Islet of Langerhans (tissue), 1 donor: ENCODE results near the gene PRKCE.
"Not testable (repeated sequence)": the region's sequence is repeated elsewhere in the genome, so short reads cannot be mapped to it uniquely, and the experiment has no call there.

Experiments used
- FAIRE-seq: peaks from one replicate; lab custom pipeline; 2011; peaks lifted over from hg19 to GRCh38; lab: Jason Lieb, UNC

The PRKCE gene

GRCh38 chr2:45909677-45910191 is 258.3 kb downstream of the PRKCE start:
- peak; percentile 72 for FAIRE-seq

- no peak for FAIRE-seq
These were observed 259.1 kb downstream of the PRKCE start for GRCh38 chr2:45910473-45911060.

- no peak for FAIRE-seq
These were observed 260.1 kb downstream of the PRKCE start for GRCh38 chr2:45911538-45911937.

GRCh38 chr2:45912109-45912508 is 260.6 kb downstream of the PRKCE start:
- FAIRE-seq, result no peak

GRCh38 chr2:45913539-45913938 is 262.1 kb downstream of the PRKCE start:
- no peak for FAIRE-seq

GRCh38 chr2:45915523-45915922 is 264.0 kb downstream of the PRKCE start:
- FAIRE-seq, result no peak

- FAIRE-seq, result not testable (repeated sequence)
These were observed 266.2 kb downstream of the PRKCE start for GRCh38 chr2:45917561-45918176.

- FAIRE-seq, result no peak
These were observed 267.1 kb downstream of the PRKCE start for GRCh38 chr2:45918463-45919159.

- FAIRE-seq, result no peak
These were observed 267.7 kb downstream of the PRKCE start for GRCh38 chr2:45919160-45919650.

GRCh38 chr2:45919711-45920111 is 268.2 kb downstream of the PRKCE start:
- no peak for FAIRE-seq

- no peak for FAIRE-seq
These were observed 270.4 kb downstream of the PRKCE start for GRCh38 chr2:45921921-45922320.

GRCh38 chr2:45922577-45922988 is 271.1 kb downstream of the PRKCE start:
- FAIRE-seq, result peak; percentile 94

GRCh38 chr2:45923701-45924100 is 272.2 kb downstream of the PRKCE start:
- FAIRE-seq, result no peak

GRCh38 chr2:45925026-45925425 is 273.6 kb downstream of the PRKCE start:
- no peak for FAIRE-seq

GRCh38 chr2:45925636-45926366 is 274.3 kb downstream of the PRKCE start:
- FAIRE-seq, result no peak

- no peak for FAIRE-seq
These were observed 277.5 kb downstream of the PRKCE start for GRCh38 chr2:45928946-45929345.

GRCh38 chr2:45929674-45930395 is 278.4 kb downstream of the PRKCE start:
- no peak for FAIRE-seq

GRCh38 chr2:45930396-45930792 is 278.9 kb downstream of the PRKCE start:
- no peak for FAIRE-seq

- FAIRE-seq, result no peak
These were observed 281.0 kb downstream of the PRKCE start for GRCh38 chr2:45932278-45932975.

- FAIRE-seq, result peak; percentile 73
These were observed 284.5 kb downstream of the PRKCE start for GRCh38 chr2:45935791-45936622.
